ENCODE data around the gene BZW2.

- TF ChIP-seq CTCF (IDR thresholded peaks at IDR 0.05) (no peak), EP300 (IDR thresholded peaks at IDR 0.05; ENCODE audit: low read depth) (no peak), POLR2A (IDR thresholded peaks at IDR 0.05) (no peak)
These were observed 92.2 kb downstream of the BZW2 start for GRCh38 chr7:16738011-16738688.

Measured in transverse colon (tissue), 3 donors.